Hepatic stellate cell (primary cell): ENCODE results near the gene KLHDC10.
"Not testable (repeated sequence)": the region's sequence is repeated elsewhere in the genome, so short reads cannot be mapped to it uniquely, and the experiment has no call there.

Experiments used
- DNase-seq: peaks from one replicate; pipeline ENCODE4 v3.0.0; 2011; ENCODE audit warnings: low spot score

Gene KLHDC10

DNA sequence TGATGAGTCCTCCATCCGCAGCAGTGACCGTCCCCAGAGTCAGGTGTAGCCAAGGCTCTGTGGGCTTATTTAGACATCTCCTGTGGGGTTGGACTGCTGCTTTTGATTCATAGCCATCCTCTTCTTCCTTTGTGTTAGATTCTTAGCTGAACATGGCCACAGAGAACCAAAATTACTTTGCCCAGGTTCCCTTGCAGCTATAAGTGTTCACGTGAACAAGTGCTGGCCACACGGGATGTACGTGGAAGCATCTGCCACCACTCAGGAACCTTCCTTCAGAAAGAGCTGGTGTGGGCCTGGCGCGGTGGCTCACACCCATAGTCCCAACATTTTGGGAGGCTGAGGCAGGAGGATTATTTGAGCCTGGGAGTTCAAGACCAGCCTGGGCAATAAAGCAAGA, 85.8 kb downstream of the KLHDC10 start:
- no peak for DNase-seq

- no peak for DNase-seq
Observed at GRCh38 chr7:130157700-130158099, 87.4 kb downstream of the KLHDC10 start.

DNA sequence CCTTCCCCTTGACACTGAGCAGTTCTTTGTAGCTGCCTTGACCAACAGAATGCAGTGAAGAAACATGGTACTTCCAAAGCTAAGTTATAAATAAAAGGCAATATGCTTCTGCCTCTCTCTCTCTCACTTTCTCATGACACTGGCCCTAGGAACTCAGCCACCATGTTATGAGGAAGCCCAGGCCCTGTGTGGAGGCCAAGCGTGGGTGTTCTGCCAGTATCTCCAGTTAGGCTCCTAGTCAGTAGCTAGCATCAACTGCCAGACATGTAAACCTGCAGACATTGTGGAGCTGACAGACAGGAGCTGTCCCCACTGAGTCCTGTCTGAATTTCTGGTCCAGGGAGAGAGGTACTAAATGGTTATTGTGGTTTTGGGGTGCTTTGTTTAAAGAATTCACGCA, 89.7 kb downstream of the KLHDC10 start:
- no peak for DNase-seq

- DNase-seq = no peak
Observed at GRCh38 chr7:130160455-130160854, 90.1 kb downstream of the KLHDC10 start.

DNA sequence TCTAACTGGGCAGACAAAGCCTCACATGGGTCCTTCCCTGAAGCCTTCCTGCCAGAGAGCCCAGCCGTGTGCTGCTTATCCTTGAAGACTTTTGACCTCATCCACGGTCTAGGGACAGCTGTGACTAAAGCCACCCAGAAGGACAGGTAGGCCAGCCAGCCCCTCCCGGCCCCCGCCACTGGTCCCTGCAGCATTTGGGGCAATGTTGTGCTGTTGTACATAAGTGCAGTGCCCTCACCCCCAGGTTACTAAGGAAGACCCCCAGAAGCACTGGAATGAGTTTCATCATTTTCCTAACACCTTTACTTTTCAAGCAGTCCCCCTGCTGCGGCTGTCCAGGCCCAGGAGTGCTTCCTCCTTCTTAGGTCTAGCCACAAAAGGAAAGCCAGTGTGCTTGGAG, 91.9 kb downstream of the KLHDC10 start:
- no peak for DNase-seq

DNA sequence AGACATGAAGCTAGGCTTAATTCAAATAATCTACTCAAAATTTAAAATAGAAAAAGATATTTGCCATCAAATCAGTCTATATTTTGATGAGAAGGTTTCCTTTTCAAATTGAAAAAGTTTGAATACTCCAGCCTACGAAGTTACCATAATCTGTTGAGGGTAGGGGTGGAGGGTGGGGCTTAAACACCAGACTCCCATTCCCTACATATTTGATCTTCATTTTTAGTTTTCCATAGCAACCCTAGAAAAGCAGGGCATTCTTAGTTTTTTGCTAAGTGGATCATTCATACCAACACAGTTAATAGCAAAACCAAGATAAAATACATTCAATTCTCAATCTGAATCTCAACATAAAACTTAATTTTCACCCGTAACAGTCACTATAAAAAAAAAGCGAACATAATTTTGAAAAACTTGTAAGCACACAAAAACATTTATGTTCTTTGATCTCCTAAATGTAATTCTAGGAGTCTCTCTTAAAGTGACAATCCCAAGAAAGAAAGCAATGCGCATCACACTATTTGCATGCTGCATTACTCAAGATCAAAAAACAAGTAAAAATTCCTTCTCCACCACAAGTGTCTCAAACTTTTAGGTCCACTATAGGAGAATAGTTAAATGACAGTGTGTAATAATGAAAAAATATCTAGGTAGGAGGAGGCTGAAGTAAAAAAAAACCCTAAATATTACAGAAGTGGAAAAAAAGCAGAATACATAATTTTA, 104.1 kb downstream of the KLHDC10 start:
- DNase-seq = no peak

- DNase-seq = no peak
Observed at GRCh38 chr7:130178251-130178650, 107.9 kb downstream of the KLHDC10 start.

DNA sequence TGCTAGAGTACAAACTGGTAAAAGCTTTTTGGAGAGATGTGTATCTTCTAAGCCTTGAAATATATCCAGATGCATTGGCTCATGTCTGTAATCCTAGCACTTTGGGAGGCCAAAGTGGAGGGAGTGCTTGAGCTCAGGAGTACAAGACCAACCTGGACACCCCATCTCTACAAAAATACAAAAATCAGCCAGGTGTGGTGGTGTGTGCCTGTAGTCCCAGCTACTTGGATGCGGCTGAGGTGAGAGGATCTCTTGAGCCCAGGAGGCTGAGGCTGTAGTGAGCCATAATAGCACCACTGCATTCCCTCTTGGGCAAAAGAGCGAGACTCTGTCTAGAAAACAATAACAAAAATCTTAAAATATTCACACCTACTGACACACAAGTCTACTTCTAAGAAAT, 109.3 kb downstream of the KLHDC10 start:
- DNase-seq = no peak

DNA sequence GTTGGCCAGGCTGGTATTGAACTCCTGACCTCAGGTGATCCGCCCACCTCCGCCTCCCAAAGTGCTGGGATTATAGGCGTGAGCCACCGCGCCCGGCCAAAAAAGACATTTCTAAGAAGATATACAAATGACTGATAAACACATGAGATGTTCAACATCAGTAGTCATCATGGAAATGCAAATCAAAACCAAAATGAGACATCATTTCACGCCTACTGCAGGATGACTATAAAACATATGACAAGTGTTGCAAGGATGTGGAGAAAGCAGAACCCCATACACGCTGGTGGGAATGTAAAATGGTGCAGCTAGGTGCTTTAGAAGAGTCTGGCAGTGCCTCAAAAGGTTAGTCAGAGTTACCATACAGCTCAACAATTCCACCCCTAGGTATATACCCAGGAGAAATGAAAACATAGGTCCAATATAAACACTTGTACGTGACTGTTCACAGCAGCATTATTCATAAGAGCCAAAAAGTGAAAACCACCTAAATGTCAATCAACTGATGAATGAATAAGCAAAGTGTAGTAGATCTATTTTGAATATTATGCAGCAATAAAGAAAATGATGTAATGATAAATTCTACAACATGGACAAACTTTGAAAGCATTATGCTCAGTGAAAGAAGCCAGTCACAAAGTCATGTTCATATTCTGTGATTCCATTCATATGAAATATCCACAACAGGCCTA, 110.4 kb downstream of the KLHDC10 start:
- no peak for DNase-seq

DNA sequence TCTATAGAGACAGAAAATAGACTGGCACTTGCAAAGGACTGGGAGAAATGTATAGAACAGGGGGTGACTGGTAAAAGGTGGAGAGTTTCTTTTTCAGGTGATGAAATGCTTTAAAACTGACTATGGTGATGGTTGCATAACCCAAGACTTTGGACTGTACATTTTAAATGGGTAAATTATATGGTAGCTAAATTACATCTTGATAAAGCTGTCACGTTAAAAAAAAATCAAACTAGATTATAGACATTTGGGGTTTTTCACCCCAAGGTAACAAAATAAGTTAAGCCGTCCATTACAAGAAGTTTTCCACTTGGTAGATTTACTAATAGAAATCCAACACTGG, 110.9 kb downstream of the KLHDC10 start:
- no peak for DNase-seq

DNA sequence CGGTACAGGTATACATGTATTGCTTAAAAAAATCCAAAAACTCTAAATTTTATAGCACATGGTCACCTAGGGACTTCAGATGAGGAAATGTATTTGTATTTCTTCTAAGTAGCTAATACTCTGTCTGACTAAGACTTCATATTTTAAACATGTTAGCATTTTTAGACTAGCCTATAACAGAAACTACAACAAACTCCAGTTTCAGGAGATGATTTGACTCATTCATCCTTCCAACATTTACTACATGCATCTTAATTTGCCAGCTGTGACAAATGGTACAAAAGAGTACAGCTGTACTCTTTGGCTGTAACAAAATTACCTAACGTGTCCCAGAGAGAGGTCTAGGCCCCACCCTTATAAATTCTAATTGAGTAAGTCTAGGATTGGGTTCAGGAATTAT, 112.7 kb downstream of the KLHDC10 start:
- no peak for DNase-seq

DNA sequence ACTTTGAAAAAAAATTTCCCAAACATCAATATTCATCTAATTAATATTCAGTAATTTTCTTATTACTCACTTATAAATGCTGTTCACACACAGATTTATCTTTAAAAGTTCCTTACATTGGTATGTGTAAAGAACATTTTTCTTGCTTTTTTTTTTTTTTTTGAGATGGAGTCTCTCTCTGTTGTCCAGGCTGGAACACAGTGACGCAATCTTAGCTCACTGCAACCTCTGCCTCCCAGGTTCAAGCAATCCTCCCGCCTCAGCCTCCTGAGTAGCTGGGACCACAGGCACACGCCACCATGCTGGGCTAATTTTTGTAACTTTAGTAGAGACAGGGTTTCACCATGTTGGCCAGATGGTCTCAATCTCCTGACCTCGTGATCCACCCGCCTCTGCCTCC, 114.0 kb downstream of the KLHDC10 start:
- not testable (repeated sequence) for DNase-seq
